HG02798 (cell line): ENCODE results near the gene RASA3.

ENCODE experiments used
- ATAC-seq: cut with Tn5 transposase; IDR thresholded peaks from one replicate; pipeline ENCODE4 v1.9.1; 2021; ENCODE audit warnings: mild to moderate bottlenecking; ENCODE audit not compliant: unreplicated experiment, poor library complexity

Gene RASA3

DNA sequence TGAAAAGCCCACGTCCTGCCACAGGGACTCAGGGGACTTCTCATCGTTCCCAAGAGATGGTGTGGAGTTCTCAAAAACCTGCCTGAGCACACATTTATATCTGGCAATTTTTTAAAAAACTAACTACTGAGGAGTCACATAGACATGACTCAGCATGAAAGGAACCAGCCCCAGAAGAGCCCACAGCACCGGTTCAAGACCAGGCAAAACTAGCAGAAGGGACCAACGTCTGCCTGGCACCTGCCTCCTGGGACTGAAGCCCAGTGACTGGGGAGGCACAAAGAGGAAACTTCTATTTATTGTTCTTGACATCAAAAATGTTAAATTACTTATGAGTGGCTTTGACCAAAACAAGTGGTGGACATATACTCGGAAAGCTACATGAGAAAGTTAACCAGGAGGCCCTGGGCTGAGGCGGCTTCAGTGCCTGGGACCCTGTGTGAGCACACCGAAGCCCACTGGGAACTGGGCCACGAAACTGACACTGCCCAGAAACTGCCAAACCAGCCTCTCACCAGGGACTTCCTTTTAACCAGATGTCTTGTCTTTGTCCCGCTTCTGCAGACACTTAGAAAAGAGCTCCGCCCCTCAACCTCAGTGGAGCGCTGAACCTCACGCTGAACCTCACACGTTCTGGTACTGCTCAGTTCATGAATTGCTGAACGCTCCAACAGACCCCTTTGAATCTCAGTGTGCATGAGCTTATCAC, 184.2 kb downstream of the RASA3 start:
- no peak for ATAC-seq

DNA sequence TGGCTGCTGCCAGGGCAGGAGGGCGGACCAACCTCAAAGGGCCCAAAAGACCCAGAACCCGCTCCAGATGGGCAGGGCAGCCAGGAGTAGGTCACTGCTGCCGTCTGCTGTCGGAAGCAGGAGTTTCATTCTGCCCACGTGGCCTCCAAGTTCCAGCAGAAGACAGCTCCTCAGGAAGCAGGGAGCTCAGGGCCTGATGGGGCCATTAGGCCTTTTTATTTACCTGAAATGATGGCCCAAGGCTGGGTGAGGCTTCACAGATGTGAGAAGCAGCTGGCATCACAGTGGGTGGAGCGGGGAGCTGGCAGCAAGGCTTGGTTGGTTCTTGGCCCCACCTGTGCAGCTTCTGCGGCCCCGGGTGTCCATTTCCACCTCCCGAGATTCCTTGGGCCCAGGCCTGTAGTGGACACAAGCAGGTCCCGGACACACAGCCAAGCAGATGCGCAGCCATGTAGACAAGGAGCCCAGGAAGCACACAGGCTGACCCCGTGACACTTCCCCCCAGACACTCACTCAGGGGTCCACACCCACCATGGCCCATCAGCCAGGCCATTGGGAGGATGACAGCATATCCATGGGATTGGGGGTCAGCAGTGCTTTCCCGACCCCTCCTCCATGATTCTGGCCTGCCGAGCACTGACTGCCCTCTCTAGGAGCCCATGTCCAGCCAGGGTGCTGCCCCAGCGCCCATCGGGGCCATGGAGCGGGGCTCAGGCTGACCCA, 185.0 kb downstream of the RASA3 start:
- no peak for ATAC-seq

DNA sequence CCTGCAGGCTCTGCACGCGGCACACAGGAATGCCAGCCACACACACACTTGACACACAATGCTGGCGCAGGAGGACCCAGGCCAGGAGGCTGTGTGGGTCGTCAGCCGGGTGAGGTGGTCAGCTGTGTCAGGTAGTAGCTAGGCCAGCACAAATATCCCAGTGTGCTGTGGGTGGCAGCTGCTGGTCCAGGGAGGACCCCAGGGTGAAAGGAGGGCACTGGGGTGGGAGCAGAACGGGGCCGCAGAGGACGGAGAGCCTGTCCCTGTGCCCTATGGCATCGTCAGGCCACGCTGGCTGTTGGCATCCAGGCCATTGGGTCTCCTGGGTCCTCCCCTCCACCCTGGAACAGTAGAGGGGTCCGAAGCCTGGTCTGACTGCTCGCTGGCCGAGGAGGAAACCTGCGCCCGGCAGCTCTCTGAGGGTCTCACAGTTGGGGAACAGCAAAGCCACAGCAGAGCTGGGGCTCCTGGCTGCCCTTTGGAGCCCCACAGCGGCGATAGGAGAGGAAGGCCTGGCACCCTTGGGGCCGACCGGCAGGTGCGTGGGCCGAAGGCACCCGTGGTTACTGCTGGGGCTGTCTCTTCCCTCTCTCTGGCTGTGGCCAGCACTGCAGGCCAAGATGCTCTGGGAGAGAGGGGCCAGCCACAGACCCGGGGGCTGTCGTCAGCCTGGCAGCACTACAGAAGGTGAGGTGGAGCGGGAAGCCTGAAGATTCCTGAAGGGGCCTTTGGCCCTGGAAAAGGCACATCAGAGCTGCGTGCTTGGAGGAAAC, 185.8 kb downstream of the RASA3 start:
- ATAC-seq: no peak

DNA sequence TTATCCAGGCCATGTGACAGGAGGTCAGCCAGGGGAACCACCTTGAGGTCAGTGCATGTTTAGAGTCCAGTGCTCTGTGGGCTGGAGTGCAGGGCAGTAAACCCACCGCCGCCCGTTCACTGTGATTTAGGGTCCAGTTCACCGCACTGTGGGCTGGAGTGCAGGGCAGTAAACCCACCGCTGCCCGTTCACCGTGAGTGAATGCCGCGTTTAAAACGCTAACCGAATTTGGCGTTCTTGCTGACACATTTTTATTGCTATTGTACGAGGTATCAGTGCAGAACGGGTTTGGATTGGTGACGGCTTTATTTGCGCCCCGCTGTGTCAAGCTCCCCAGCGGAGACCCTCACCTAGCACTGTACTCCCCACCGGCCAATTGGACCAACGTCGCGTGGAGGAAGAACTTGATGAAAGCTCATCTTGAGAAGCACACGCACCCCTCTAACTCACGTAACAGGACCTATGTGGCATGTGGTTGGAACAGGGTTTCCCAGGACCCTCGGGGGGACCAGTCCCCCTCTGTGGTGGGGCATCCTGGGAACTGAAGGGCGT, 186.5 kb downstream of the RASA3 start:
- ATAC-seq: no peak

DNA sequence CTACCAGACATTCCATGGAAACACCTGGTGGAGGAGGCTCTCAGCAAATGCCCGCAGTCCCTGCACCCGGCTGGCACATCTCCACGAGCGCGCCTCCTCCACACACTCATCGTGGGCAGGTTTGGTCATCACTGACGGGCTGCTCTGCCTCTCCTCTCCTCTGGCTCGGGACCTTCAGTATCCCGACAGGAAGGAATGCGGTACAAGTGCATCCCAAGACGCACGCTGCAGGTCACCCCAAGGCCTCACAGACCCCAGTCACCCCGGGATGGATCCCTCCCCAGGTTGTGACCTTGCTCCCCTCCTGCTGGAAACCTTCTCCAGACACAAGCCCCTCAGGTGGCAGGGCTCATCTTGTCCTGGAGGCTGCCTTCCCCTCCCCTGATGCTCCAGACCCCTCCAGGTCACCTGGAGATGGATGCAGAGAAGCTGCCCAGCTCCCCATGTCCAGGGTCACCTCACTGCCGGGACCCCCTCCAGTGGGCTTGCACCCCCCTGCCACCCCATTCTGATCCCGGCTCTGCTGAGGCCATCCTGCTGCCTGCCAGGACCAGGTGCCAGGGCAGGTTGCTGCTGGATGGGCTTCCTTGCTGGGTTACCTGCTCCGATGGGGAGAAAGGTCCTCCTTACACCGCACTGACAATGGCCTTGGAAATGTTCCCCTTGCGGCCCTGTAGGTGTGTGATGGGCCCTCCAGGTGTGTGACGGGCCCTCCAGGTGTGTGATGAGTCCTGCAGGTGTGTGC, 188.4 kb downstream of the RASA3 start:
- ATAC-seq: no peak

DNA sequence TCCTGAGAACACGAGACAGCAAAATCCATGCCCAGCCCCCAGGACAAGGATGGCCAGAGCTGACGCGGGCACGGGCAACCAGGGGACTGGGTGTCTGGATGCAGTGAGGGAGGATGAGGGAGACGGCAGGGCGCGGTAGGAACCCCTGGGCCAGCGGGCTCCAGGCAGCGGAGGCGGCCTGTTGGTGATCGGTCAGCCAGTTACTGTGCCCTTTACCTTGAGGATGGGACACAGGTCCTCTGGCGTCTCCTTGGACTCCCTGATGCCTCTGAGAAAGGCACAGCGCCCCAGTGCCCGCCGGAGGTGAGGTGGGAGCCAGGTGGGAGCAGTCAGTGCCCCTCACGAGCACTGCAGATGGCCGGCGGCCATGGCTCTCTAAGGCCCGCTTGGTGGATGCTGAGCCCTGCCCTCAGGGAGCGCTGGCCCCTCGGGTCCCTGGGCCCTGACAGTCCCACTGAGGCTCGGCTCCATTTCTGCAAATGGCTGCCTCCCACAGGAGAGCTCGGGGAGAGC, 189.8 kb downstream of the RASA3 start:
- no peak for ATAC-seq

DNA sequence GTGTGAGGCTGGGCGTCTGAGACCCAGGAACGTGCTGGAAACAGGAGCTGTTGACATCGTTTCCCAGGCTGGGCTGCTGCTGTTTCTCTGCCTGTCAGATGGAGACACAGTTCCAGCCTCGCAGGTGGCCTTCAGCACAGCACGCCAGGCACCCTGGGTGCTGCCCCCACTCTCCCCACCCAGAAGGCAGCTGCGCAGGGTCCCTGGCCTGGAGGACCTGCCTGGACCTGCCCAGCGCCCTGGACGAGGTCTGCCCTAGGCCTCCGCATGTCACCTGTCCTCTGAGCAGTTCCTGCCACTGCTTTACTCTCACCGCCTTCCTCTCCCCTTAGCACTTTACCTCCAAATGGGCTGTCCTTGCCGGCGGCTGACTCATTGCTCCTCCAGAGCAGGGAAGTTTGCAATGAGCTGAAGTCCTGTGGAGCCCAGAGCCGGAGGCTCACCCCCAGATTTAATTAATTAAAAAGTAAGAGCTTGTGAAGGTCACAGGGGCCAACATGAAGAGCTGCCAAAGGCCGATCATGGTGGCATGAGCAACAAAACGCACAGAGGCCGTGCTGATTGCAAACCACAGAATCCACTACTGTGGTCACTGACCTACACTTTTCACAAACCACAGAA, 190.7 kb downstream of the RASA3 start:
- ATAC-seq: no peak

DNA sequence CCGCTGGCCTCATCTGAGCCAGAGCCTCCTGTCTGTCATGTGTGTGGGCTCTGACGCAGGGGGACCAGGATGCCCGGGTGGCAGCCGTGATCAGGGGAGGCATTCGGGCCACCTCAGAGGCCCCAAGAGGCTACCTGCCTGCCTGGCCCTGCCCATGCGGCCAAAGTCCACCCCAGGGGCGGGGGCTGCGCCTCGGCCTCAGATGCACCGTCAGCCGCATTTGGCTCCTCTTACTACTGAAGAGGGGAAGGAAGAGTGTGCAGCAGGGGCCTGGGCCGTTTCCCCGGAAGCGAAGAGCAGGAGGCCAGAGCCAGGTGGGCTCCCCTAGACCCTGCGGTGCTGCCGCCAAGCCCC, 192.5 kb downstream of the RASA3 start:
- no peak for ATAC-seq

DNA sequence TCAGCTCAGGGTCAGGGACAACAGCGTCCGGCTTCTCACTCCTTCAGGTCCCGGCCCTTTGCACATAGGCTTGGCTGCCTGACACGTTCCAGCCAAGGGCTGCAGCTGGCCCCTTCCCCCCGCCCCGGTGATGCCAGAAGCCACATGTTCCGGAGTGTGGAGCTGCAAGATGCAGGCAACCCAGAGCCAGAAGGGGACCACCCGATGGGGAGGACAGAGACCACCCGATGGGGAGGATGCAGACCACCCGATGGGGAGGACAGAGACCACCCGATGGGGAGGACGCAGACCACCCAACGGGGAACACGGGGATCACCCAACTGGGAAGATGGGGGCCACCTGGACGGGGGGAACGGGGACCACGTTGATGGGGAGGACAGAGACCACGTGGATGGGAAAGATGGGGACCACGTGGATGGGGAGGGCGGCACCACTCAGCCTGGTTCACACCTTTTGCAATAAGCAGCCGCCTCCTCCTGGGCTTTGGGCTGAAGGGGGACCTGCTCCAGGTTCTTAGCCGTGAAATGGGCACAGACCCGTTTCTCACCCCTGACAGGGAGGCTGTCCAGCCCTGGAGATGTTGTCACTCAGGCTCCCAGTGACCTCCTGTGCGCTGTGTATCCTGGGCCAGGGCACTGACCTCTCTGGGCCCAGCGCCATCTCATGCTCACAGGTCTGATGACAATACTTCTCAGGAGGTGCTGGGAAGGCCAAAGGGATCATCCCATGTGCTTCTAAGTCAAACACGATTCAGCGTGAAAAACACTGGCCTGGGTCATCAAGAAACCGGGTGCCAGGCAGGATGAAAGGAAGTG, 193.1 kb downstream of the RASA3 start:
- ATAC-seq: no peak

DNA sequence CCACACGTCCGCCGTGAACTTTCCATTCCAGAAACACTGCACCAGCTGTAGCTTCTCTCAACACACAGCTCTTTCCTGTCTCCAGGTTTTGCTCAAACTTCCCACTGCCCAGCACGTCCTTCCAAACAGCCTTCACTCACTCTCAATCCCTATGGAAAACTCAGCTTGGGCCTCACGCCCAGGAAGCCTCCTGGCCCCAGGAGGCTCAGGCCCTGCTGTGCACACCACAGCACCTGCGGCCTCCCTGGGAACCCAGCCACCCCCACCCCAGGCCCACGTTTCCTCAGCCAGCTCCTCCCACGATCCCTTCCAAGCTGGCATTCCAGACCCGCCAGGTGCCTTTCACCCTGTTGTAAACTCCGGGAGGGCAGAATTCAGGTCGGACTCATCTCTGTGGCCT, 193.7 kb downstream of the RASA3 start:
- no peak for ATAC-seq

DNA sequence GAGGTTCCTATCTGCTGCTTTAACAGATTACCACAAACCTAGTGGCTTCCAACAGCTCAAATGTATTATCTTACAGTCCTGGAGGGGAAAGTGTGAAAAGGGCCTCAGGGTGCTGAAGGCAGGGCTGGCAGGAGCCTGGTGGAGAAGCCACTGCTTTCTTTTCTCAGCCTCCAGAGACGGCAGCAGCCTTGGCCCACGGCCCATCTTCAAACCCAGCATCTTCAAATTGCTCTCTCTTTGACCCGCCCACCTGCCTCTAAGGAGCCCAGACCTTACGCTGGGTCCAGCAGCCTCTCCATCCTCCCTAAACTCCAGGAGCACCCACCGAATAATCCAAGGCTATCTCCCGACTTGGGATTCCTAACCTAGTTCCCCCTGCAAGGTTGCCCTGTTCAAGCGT, 194.2 kb downstream of the RASA3 start:
- ATAC-seq: no peak

DNA sequence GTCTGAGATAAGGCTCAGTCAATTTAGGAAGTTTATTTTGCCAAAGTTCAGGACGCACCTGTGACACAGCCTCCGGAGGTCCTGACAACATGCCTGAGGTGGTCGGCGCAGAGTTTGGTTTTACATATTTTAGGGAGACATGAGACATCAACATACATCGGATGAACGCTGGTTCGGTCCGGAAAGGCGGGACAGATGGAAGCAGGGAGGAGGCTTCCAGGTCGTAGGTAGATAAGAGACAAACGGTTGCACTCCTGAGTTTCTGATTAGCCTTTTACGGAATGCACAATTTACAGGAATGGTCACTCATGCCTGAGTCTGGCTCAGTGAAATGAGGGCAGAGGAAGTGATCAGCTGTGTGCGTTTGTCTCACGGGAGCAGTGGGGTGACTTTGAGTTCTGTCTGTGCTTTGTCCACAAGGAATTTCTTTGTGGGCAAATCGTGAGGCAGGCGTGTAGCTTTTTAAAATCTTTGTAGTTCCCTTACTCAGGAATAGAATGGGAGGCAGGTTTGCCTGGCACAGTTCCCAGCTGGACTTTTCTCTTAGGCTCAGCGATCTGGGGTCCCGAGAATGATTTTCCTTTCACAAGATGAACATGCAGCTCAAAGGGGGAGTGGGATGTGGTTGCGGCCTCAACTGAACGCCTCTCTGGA, 194.8 kb downstream of the RASA3 start:
- no peak for ATAC-seq

DNA sequence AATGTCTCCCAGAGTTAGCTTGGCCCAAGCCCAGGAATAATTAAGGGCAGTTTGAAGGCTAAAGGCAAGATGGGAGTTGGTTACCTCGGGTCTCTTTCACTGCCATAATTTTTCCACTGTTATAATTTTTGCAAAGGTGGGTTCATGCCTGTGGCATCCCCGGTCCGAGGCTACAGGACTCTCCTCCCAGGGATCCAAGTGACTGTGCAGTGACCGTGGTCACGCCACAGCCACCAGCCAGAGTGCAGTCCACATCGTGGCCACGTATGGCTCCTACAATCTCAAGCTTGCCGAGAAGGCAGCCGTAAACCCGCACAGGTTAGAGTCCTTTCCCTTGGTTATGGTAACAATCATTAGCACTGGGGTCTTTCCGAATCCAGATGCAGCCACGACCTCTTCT, 195.3 kb downstream of the RASA3 start:
- no peak for ATAC-seq

DNA sequence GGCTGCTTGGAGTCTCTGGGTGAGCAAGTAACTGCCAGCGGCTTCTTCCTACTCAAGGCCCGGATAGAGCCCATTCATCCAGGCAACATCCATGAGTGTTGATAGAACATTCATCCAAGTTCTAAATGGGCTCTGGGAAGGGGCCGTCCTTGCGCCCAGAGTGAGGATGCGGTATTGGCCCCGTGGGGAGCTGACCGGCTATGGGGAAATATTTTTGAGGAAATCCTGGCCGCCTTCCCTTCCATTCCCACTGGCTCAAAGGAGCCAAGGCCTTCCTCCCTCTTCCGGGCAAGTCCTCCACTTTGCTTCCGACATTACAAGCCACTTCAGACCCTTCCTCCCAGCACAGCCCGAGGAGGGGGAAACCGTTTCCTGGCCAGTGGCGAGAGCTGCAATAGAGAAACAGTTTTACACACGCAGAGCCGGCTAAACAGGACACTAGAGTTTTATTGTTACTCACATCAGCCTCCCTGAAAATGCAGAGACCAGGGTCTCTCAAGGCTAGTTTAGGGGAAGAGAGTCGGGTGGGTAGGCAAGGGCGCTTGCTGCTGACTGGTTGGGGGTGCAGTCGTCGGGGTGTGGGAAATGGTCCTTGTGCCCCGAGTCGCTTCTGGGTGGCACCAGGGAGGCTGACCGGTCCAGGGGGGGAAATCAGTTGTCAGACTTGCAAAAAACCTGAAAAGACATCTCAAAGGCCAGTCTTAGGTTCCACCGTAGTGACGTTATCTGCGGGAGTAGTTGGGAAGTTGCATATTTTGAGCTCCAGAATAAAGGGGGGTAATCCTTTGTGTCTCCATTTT, 196.1 kb downstream of the RASA3 start:
- ATAC-seq: no peak

DNA sequence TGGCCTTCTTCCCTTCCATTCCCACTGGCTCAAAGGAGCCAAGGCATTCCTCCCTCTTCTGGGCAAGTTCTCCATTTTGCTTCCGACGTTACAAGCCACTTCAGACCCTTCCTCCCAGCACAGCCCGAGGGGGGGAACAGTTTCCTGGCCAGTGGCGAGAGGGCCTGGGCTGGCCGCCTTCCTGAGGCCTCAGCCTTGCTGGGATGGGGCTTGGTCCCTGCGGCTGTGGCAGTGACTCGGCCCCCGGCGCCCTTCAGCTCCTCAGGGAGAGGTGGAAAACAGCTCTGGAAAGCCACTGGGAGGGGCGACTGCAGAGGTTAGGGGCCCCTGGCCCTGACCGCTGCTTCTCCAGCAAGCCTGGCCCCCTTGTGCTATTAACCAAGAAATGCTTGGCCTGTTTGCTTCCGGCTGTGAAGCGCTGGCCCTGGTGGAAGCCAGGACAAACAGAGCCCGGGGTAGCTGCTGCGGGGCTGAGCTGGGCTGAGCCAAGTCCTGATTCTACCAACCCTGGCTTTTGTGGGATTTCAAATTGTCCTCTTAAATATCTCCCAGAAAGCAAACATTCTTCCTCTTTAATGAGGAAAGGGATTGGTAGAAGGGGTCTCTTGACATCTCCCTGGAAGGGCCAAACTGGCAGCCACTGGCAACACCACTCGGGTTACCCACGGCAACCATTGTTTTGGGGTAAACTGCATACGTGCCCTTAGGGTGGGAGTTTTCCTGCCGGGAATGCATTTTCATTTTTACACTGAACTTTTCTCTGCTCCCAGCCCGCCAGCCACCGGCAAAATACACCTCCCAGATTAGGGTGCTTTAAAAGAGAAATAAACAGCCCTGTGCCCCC, 197.2 kb downstream of the RASA3 start:
- no peak for ATAC-seq

DNA sequence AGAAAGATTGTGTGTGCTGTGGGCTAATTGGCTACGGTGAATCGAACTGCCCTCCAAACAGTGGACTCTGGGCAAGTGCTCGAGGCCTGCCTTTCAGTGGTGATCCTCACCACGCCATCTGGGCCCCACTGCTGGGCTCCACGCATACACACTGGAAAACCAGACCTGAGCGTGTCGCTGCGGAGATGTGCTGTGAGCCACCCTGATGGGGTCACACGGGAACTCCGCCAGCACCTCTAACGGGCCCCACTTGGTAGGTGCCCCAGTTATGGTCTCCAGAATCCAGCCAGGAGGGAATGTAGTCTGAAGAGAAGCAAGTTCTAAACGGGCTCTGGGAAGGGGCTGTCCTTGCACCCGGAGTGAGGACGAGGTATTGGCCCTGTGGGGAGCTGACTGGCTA, 197.8 kb downstream of the RASA3 start:
- no peak for ATAC-seq

DNA sequence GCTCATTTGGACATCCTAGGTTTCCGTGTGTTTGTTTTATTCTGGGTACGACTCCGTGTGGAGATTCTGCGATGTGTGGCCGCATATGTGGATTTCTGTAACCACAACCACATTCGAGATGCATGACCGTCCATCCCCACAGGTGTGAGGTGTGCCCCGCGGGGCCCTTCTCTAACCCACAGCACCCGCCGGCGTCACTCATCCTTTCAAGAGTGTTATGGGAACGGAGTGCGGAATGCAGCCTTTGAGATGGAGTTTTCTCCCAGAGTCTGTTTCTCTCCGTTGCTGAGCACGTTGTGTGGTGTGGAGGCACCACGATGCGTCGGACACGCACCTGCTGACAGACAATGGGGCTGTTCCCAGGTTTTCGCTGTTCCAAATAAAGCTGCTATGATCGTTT, 198.5 kb downstream of the RASA3 start:
- no peak for ATAC-seq
